Epithelial cell of proximal tubule (primary cell): Measurements from ENCODE around the gene ZMAT3. TPM values are rescaled to one million over a fixed set of nuclear protein-coding genes. Genes with fewer than 3 reads are reported as not detected.

ENCODE experiments used
- DNase-seq: peaks from one replicate; pipeline ENCODE4 v3.0.0-alpha.2; 2011; ENCODE audit warnings: low read depth
- H3K4me3 ChIP-seq: 2 replicates; pipeline ENCODE4 v1.5.1; 2011; ENCODE audit warnings: low read depth, mild to moderate bottlenecking, low read length
- CTCF ChIP-seq: conservative IDR thresholded peaks from 2 replicates; pipeline ENCODE4 v1.5.1; 2012; ENCODE audit warnings: low read depth, mild to moderate bottlenecking, low read length
- total RNA-seq: library from RNA; depleted of rRNA; stranded (reverse); fragments of >200 nt; gene quantifications from 2 replicates; pipeline ENCODE4 v1.2.3, GENCODE V29; 2015

Gene ZMAT3
- total RNA-seq, 1 donor from 2014 or later: 10.2 TPM

GRCh38 chr3:179000659-179001058, 71.0 kb downstream of the ZMAT3 start:
- H3K4me3 ChIP-seq: no peak overlapping the region
- no peak for TF ChIP-seq CTCF
- no peak for DNase-seq

- DNase-seq: no peak
- no peak for TF ChIP-seq CTCF
These were observed 71.5 kb downstream of the ZMAT3 start for GRCh38 chr3:179000144-179000543.

GRCh38 chr3:178996399-178996798, 75.2 kb downstream of the ZMAT3 start:
- H3K4me3 ChIP-seq: no peak overlapping the region
- no peak for DNase-seq
- TF ChIP-seq CTCF: no peak

More at GRCh38 chr3:179000144-179000543, 71.5 kb downstream of the ZMAT3 start:
- H3K4me3 ChIP-seq: no peak overlapping the region

- H3K4me3 ChIP-seq: no peak overlapping the region
- no peak for TF ChIP-seq CTCF
- DNase-seq: no peak
These were observed 81.3 kb downstream of the ZMAT3 start for GRCh38 chr3:178990293-178990692.

GRCh38 chr3:178989821-178990220, 81.8 kb downstream of the ZMAT3 start:
- H3K4me3 ChIP-seq: no peak overlapping the region
- no peak for TF ChIP-seq CTCF
- no peak for DNase-seq

- TF ChIP-seq CTCF: no peak
- DNase-seq: no peak
- no peak overlapping the region for H3K4me3 ChIP-seq
These were observed 83.9 kb downstream of the ZMAT3 start for GRCh38 chr3:178987745-178988144.

GRCh38 chr3:178986456-178986855, 85.2 kb downstream of the ZMAT3 start:
- no peak for DNase-seq

More at GRCh38 chr3:178986456-178986855, 85.2 kb downstream of the ZMAT3 start:
- no peak for TF ChIP-seq CTCF
- no peak overlapping the region for H3K4me3 ChIP-seq
